G401 (cell line): ENCODE results near the gene NDUFS8. TPM values are rescaled to one million over a fixed set of nuclear protein-coding genes. Genes with fewer than 3 reads are reported as not detected.

Experiments used
- DNase-seq: peaks from one replicate; pipeline ENCODE4 v3.0.0-alpha.2; 2015; ENCODE audit warnings: low spot score
- in situ Hi-C: cut with HindIII; loops from 2 replicates; pipeline ENCODE4 v1.10.0; 2016; ENCODE audit warnings: low sequenced_read_pairs, mixed read lengths
- total RNA-seq: library from RNA; depleted of rRNA; stranded (reverse); fragments of >200 nt; shearing (Covaris generic); gene quantifications from 2 replicates; pipeline ENCODE4 v1.2.3, GENCODE V29; 2014

Gene NDUFS8
- total RNA-seq, 1 experiment from 2014 or later = 177 TPM

DNA sequence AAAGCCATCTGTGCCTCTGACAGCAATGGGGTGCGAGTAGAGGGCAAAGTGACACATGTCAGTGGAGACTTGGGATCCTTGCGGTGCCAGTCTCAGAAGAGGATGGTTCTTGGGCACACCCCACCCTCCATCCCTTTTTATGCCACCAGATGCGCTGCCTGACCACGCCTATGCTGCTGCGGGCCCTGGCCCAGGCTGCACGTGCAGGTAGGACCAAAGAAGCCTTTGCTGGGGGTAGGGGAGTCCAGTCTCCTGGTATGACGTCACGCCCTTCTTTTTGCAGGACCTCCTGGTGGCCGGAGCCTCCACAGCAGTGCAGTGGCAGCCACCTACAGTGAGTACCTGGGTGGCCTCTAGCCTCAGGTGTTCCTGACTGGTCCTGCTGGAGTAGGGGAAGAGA, 1.5 kb downstream of the NDUFS8 start:
- no peak for DNase-seq
- in situ Hi-C loops = no loop called here

GRCh38 chr11:68032997-68033707, 2.7 kb downstream of the NDUFS8 start:
- in situ Hi-C loops = no loop called here
- DNase-seq = no peak

DNA sequence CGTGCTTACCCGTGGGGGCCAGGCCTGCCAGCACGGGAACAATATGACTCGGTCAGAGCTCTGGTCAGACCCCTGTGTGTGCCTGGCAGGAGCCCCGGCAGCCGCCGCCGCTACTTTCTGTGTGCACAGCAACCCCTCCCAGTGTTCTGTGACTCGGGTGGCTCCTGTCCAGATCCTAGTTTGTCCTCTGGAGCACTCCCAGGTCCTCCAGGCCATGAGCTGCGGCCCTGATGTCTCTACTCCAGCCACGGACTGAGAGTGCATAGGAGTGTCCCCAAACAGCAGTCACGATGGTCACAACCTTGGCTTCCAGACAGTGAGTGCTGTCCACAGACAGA, 3.2 kb downstream of the NDUFS8 start:
- DNase-seq = peak; percentile 25
- in situ Hi-C loops = no loop called here

GRCh38 chr11:68035266-68035876, 4.9 kb downstream of the NDUFS8 start:
- in situ Hi-C loops = no loop called here

GRCh38 chr11:68036141-68036716, 5.7 kb downstream of the NDUFS8 start:
- no peak for DNase-seq
- in situ Hi-C loops = no loop called here

More at GRCh38 chr11:68035266-68035876, 4.9 kb downstream of the NDUFS8 start:
- DNase-seq = no peak

DNA sequence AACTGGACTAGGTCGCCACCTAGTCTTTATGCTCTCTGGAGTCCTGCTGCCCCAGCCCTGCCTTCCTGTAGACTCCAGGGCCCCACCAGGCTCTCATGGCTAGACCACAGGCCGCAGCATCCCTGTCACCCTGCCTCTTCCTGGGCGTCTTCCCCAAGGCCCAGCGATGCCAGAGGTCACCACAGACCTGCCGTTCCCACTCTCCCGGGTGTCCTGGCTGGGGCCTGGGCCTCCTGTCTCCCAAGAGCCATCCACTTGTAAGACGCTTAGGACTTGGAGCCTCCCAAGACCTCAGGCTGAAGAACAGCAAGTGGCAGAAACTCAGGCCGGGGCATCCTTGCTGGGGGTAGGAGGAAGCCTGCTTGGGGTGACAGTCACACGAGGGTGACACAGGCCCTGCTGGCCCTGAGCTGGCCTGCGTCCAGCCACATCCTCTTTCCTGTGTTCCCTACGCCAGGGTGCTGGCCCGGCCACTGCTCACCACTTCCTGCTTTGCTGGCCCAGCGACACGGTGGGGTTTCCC, 6.3 kb downstream of the NDUFS8 start:
- no peak for DNase-seq
- in situ Hi-C loops = no loop called here

DNA sequence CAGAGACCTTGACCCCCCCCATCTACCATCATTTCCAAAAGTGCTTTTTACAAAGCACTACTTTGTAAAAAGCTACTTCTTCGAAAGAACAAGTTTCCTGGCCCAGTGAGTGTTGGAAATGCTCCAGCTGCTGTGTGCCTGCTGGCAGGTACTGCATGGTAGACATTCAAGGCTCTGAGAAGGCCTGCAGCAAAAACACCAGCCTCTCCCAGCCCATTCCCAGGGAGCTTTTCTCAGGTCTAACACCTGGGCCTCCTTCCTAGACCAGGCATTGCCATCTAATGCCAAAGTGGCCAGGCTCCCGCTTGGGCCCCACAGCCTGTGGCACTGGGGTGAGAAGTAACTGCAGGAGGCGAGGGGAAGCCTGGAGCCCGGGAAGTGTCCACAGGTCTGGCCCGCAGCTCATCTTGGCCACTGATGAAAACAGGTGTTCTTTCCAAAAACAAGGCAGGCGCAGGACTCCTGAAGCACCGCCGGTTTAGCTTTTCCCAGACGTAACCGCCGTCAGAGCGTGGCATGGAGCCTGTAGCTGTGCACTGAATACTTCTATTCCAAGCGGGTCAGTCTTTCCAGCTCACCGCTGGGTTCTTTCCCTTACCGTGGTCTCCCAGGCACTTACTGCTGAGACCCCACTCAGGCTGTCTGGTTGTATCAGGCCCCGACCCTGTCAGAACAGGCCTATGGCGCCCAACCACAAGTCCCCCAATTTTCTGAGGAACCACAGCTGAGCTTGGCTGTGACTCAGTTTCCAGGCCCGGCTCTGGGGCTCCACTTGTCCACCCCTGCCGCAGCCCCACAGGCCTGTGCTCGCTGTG, 7.1 kb downstream of the NDUFS8 start:
- DNase-seq = no peak

GRCh38 chr11:68038226-68038717, 7.8 kb downstream of the NDUFS8 start:
- in situ Hi-C loops = no loop called here
- no peak for DNase-seq

More for the DNA sequence above, 7.1 kb downstream of the NDUFS8 start:
- in situ Hi-C loops = no loop called here

DNA sequence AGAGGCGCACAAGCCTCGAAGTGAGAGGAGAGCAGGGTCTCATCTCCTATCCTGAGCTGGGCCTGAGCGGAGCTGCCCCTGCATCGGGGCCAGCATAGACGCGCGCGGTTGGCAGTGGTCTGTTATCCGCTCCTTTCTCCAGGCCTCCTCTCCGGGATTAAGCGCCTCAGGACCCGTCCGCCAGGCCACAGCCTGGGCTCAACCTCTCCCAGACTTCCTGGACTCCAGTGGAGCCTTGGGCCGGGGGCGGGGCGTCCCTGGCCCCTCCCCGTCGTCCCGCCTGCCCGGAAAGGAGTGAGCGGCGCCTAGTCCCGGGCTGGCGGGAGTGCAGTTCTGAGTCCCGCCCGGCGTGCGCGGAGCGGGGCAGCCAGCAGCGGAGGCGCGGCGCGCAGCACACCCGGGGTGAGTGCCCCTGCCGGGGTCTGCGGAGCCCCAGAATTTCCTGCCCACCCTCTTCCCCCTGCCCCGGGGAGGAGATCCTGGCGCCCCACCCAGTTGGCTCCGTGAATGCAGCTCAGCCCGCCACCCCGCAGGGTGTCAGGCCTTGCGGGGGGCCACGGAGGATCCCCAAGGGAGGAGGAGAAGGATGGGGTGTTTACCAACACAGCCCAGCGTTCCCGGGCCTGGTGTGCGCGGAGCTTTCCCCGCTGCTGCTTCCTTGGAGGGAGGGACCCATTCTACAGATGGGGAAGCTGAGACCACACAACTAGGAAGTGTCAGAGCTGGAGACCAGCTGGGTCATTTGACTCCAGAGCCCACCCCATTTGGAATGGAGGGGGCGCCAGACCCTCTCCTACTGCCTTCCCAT, 8.4 kb downstream of the NDUFS8 start, which contains the start of gene TCIRG1:
Gene TCIRG1 (plus strand): TSS at position 308 of the 808 bp plus-strand sequence. CDS start 2,247 bp downstream, outside the sequence.
- DNase-seq = no peak
- in situ Hi-C loops = no loop called here

GRCh38 chr11:68039526-68040086, 9.1 kb downstream of the NDUFS8 start:
- no peak for DNase-seq
- in situ Hi-C loops = no loop called here

- DNase-seq = peak; percentile 27
- in situ Hi-C loops = no loop called here
These were observed 9.8 kb downstream of the NDUFS8 start for GRCh38 chr11:68040101-68040956.

- no peak for DNase-seq
- in situ Hi-C loops = no loop called here
These were observed 10.6 kb downstream of the NDUFS8 start for GRCh38 chr11:68040957-68041591.

GRCh38 chr11:68041617-68042218, 11.2 kb downstream of the NDUFS8 start:
- DNase-seq = no peak
- in situ Hi-C loops = no loop called here

DNA sequence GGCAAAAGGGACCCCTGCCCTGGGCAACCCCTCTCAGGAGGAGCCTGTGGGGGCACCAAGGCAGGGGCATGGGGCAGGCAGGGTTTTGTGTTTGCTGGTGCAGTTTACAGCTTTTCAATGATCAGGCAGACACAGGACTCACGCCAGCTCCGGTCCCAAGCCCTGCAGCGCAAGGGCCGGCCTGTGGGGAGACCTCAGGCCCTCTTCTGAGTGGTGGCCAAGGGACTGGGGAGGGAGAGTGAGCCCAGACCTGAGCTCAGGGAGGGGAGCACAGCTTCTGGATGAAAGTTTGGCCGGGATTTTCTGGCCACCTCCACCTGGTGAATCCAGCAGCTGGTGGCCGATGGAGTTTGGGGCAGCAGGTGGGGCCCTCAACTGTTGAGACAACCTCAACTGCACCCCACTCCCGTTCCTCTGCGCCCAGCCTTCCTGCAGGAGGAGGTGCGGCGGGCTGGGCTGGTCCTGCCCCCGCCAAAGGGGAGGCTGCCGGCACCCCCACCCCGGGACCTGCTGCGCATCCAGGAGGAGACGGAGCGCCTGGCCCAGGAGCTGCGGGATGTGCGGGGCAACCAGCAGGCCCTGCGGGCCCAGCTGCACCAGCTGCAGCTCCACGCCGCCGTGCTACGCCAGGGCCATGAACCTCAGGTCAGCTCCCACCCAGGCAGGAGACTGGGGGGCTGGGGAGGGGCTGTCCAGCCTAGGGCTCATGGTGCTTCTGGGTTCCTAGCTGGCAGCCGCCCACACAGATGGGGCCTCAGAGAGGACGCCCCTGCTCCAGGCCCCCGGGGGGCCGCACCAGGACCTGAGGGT, 11.9 kb downstream of the NDUFS8 start:
- DNase-seq = no peak
- in situ Hi-C loops = no loop called here

- no peak for DNase-seq
- in situ Hi-C loops = no loop called here
These were observed 12.5 kb downstream of the NDUFS8 start for GRCh38 chr11:68043029-68043348.
